B cell (primary cell): ENCODE data around the gene NLGN1. TPM values are rescaled to one million over a fixed set of nuclear protein-coding genes. Genes with fewer than 3 reads are reported as not detected.

Experiments used
- ATAC-seq: fragments of 200-7000 bp; cut with Tn5 transposase; one replicate; pipeline ENCODE4 v1.10.0; 2021; ENCODE audit warnings: low read depth, mild to moderate bottlenecking, moderate number of reproducible peaks, moderate library complexity
- CTCF ChIA-PET: fragments of 350-600 bp; sonication (Branson Sonifier 250); formaldehyde crosslinking; loops from one replicate; lab custom pipeline; 2021; ENCODE audit warnings: antibody characterized with exemption, inconsistent platforms; lab: Charles Lee
- POLR2A ChIA-PET: fragments of 350-600 bp; sonication (Branson Sonifier 250); formaldehyde crosslinking; loops from one replicate; lab custom pipeline; 2021; ENCODE audit warnings: antibody characterized with exemption; lab: Charles Lee
- DNase-seq: peaks from one replicate; pipeline ENCODE4 v3.0.0; 2013
- H2AFZ ChIP-seq: 2 replicates; pipeline ENCODE4 v1.6.1; 2012; ENCODE audit warnings: mild to moderate bottlenecking, low read depth, low read length; ENCODE audit not compliant: insufficient read depth, poor library complexity, severe bottlenecking
- H3K27ac ChIP-seq, 2 donors: 1 replicate in 1 of 2; 2 replicates in 1 of 2; pipeline ENCODE4 v1.5.1; 2012 to 2013; ENCODE audit warnings: low read length in 2 of 2, mild to moderate bottlenecking in 2 of 2, moderate library complexity in 1 of 2
- H3K27me3 ChIP-seq, 4 experiments: fragments of 200-600 bp in 1 of 4; sonication (generic) in 1 of 4; replicated peaks in 1 of 4; 1 replicate in 2 of 4; 2 replicates in 2 of 4; pipeline versions ENCODE4 v1.6.1 to v1.7.0; 2013 to 2016; ENCODE audit warnings: low read length in 3 of 4, mild to moderate bottlenecking in 2 of 4, mixed read lengths in 1 of 4, moderate library complexity in 1 of 4; ENCODE audit not compliant: insufficient read depth in 4 of 4, control insufficient read depth in 3 of 4; ENCODE audit errors: control extremely low read depth in 1 of 4
- H3K36me3 ChIP-seq, 2 experiments: replicated peaks in 1 of 2; 1 replicate in 1 of 2; 2 replicates in 1 of 2; pipeline versions ENCODE4 v1.6.1 to v1.7.1; 2013; ENCODE audit warnings: low read length in 1 of 2; ENCODE audit not compliant: insufficient read depth in 2 of 2, control insufficient read depth in 1 of 2; ENCODE audit errors: control extremely low read depth in 1 of 2, extremely low read depth in 1 of 2
- H3K4me1 ChIP-seq, 2 donors: fragments of 200-600 bp in 1 of 2; sonication (generic) in 1 of 2; 1 replicate in 1 of 2; 2 replicates in 1 of 2; pipeline versions ENCODE4 v1.5.1 to v1.6.1; 2013 to 2017; ENCODE audit warnings: low read length in 2 of 2; ENCODE audit not compliant: control insufficient read depth in 2 of 2, insufficient read depth in 2 of 2
- H3K4me2 ChIP-seq: replicated peaks from 2 replicates; pipeline ENCODE3; 2012; ENCODE audit warnings: mild to moderate bottlenecking, low read depth, low read length; ENCODE audit not compliant: poor library complexity, severe bottlenecking
- H3K4me3 ChIP-seq, 5 experiments: fragments of 200-600 bp in 1 of 5; sonication (generic) in 1 of 5; 1 replicate in 3 of 5; 2 replicates in 2 of 5; pipeline versions ENCODE4 v1.5.1 to v1.7.0; 2011 to 2016; ENCODE audit warnings: low read length in 4 of 5, mild to moderate bottlenecking in 4 of 5, low read depth in 2 of 5, control low read depth in 1 of 5, moderate library complexity in 1 of 5; ENCODE audit not compliant: insufficient read depth in 1 of 5; ENCODE audit errors: control extremely low read depth in 1 of 5, extremely low read depth in 1 of 5
- H3K79me2 ChIP-seq: fragments of 200-600 bp; sonication (generic); one replicate; pipeline ENCODE4 v1.6.0; 2016; ENCODE audit warnings: low read length; ENCODE audit not compliant: control insufficient read depth, insufficient read depth
- H3K9ac ChIP-seq: fragments of 200-600 bp; sonication (generic); 2 replicates; pipeline ENCODE4 v1.6.1; 2017; ENCODE audit warnings: mild to moderate bottlenecking, low read length, moderate library complexity
- H3K9me3 ChIP-seq, 3 donors: one replicate each; pipeline versions ENCODE4 v1.6.1 to v1.7.1; 2013; ENCODE audit warnings: low read length in 2 of 3; ENCODE audit not compliant: control insufficient read depth in 2 of 3, insufficient read depth in 1 of 3; ENCODE audit errors: control extremely low read depth in 1 of 3
- H4K20me1 ChIP-seq: 2 replicates; pipeline ENCODE4 v1.6.0; 2012; ENCODE audit warnings: mild to moderate bottlenecking, low read length; ENCODE audit not compliant: insufficient read depth, control insufficient read depth, poor library complexity, severe bottlenecking
- H3K27ac Mint-ChIP-seq: one replicate; pipeline ENCODE4 v1.8.0; 2021; ENCODE audit warnings: mixed read lengths
- H3K27me3 Mint-ChIP-seq: one replicate; pipeline ENCODE4 v1.8.0; 2021; ENCODE audit warnings: mixed read lengths
- H3K4me1 Mint-ChIP-seq: one replicate; pipeline ENCODE4 v1.8.0; 2021; ENCODE audit warnings: mixed read lengths
- H3K4me3 Mint-ChIP-seq: one replicate; pipeline ENCODE4 v1.8.0; 2021; ENCODE audit warnings: mixed read lengths
- H3K9me3 Mint-ChIP-seq: one replicate; pipeline ENCODE4 v1.8.0; 2022; ENCODE audit warnings: mixed read lengths; ENCODE audit not compliant: insufficient read depth
- EZH2 ChIP-seq: IDR thresholded peaks from 2 replicates; pipeline ENCODE4 v1.6.1; 2012; ENCODE audit warnings: borderline replicate concordance, low read depth, mild to moderate bottlenecking, moderate library complexity, low read length; ENCODE audit not compliant: insufficient read depth, poor library complexity, severe bottlenecking
- WGBS: methylation state at CpG from one replicate; pipeline ENCODE4 v1.1.5; 2013; ENCODE audit warnings: missing lambda C conversion rate; ENCODE audit not compliant: insufficient coverage; 5-methylcytosine and 5-hydroxymethylcytosine counted together
- intact Hi-C: fragments of 100-400 bp; cut with micrococcal nuclease; formaldehyde crosslinking; loops from one replicate; pipeline ENCODE4 v1.10.0; 2022
- polyA plus RNA-seq: library from polyadenylated mRNA; depleted of rRNA; stranded (reverse); fragments of >200 nt; gene quantifications from 2 replicates; pipeline ENCODE4 v1.2.3, GENCODE V29; 2012
- total RNA-seq, 2 donors: library from RNA; stranded (reverse); fragments of 120-200 nt in 1 of 2; gene quantifications; 1 replicate in 1 of 2; 2 replicates in 1 of 2; pipeline versions ENCODE4 v1.2.3 to v1.2.4, GENCODE V29; 2013 to 2022
- TF ChIP-seq, protein P1 (sequence below): fragments of 200-600 bp; IDR thresholded peaks from one replicate; pipeline ENCODE4 v1.8.0; 2022; ENCODE audit warnings: antibody characterized with exemption, mild to moderate bottlenecking

NLGN1 gene
- total and polyA plus RNA-seq, 2 donors (not counting 1 experiment from before 2014, with no cell fraction given): not detected

DNA sequence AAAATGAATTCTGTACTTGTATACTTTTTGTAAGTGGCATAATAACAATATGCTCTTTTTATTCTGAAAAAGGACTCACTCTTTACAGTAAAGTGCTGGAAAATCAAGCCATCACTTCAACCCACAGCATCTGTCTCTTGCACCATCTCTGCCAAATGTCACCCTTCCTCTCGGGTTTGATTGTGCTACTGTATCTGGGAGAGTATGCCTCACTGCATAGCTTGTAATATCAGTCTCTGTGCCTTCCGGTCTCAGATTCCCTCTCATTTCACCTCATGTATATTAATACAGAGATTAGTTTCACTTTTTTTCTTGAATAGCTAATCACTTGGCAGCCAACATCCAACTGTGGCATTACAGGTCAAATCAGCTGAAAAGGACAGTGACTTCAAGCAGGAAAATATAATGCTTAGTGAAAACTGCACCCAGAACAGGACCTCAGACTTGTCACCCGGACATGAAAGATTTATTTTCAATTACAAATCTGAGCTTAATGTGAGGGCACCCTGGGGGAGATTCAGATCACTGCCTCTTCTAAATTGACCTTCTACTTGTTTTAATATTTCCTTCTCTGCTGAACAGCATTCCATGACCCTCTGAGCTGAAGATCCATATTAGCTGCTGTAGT, 855.8 kb downstream of the NLGN1 start:
- no peak overlapping the region for H3K9ac ChIP-seq
- H3K4me1 Mint-ChIP-seq: no peaks in the 10 kb centered on the region

DNA sequence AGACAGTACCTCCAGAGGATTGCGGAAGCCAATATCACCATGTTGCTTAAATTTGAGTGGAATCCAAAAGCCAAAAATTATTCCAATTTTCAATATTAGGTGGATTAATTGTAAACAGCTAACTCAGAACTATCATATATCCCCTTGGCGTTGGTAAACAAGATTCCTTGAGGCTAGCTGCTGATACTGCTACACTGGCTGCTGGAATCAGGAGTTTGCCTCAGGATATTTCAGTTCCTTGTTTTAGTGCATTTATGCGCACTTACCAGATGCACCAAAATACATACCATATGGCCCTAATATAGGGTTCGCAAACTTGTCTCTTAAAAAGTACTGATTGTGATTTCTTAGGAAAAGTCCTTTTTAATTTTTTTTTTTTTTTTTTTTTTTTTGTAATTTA, 856.4 kb downstream of the NLGN1 start:
- no CpG with 5 or more reads among the region's 4 CpGs for WGBS
- no peak for ATAC-seq
- no peak overlapping the region for H3K9ac ChIP-seq
- Mint-ChIP-seq H3K27me3 (no peaks in the 10 kb centered on the region), H3K4me1 (no peaks in the 10 kb centered on the region), H3K27ac (no peak overlapping the region), H3K4me3 (no peak overlapping the region), H3K9me3 (no peaks in the 10 kb centered on the region)
- H3K4me3 ChIP-seq: no peak overlapping the region
- H2AFZ ChIP-seq: no peak overlapping the region
- no peaks in the 10 kb centered on the region for H3K36me3 ChIP-seq
- ChIA-PET POLR2A (no interaction called here), CTCF (no interaction called here)
- H3K4me1 ChIP-seq: no peaks in the 10 kb centered on the region
- no peaks in the 10 kb centered on the region for H3K79me2 ChIP-seq
- H4K20me1 ChIP-seq: no peaks in the 10 kb centered on the region
- H3K27ac ChIP-seq: no peak overlapping the region
- intact Hi-C loops: no loop called here
- no peaks in the 10 kb centered on the region for H3K27me3 ChIP-seq
- TF ChIP-seq, protein P1, sequence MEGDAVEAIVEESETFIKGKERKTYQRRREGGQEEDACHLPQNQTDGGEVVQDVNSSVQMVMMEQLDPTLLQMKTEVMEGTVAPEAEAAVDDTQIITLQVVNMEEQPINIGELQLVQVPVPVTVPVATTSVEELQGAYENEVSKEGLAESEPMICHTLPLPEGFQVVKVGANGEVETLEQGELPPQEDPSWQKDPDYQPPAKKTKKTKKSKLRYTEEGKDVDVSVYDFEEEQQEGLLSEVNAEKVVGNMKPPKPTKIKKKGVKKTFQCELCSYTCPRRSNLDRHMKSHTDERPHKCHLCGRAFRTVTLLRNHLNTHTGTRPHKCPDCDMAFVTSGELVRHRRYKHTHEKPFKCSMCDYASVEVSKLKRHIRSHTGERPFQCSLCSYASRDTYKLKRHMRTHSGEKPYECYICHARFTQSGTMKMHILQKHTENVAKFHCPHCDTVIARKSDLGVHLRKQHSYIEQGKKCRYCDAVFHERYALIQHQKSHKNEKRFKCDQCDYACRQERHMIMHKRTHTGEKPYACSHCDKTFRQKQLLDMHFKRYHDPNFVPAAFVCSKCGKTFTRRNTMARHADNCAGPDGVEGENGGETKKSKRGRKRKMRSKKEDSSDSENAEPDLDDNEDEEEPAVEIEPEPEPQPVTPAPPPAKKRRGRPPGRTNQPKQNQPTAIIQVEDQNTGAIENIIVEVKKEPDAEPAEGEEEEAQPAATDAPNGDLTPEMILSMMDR: no peak
- DNase-seq: no peak
- H3K9me3 ChIP-seq: no peaks in the 10 kb centered on the region
- no peak overlapping the region for H3K4me2 ChIP-seq

More for the DNA sequence above, 855.8 kb downstream of the NLGN1 start:
- CTCF ChIA-PET: no interaction called here
- POLR2A ChIA-PET: no interaction called here
- no peaks in the 10 kb centered on the region for H3K79me2 ChIP-seq
- WGBS: no CpG with 5 or more reads among the region's 3 CpGs
- TF ChIP-seq EZH2: no peak
- TF ChIP-seq, protein P1: no peak
- no peak overlapping the region for H3K4me3 ChIP-seq
- H3K4me3 Mint-ChIP-seq: no peak overlapping the region
- H3K27me3 Mint-ChIP-seq: no peaks in the 10 kb centered on the region
- intact Hi-C loops: no loop called here
- ATAC-seq (no peak), DNase-seq (no peak)
- H2AFZ ChIP-seq: no peak overlapping the region
- H4K20me1 ChIP-seq: no peaks in the 10 kb centered on the region
- no peaks in the 10 kb centered on the region for H3K27me3 ChIP-seq
- H3K27ac ChIP-seq: no peak overlapping the region
- H3K27ac Mint-ChIP-seq: no peak overlapping the region
- H3K36me3 ChIP-seq: no peaks in the 10 kb centered on the region
- H3K4me1 ChIP-seq: no peaks in the 10 kb centered on the region
- no peaks in the 10 kb centered on the region for H3K9me3 ChIP-seq
- H3K9me3 Mint-ChIP-seq: no peaks in the 10 kb centered on the region
- H3K4me2 ChIP-seq: no peak overlapping the region
